Sigmoid colon (tissue), 7 donors: Measurements from ENCODE around the gene TCFL5. TPM values are rescaled to one million over a fixed set of nuclear protein-coding genes. Genes with fewer than 3 reads are reported as not detected.

ENCODE experiments used
- DNase-seq: peaks from one replicate; pipeline ENCODE4 v3.0.0-alpha.2; 2019
- H3K27ac ChIP-seq, 4 donors: fragments of 200-600 bp; sonication (generic); one replicate each; pipeline ENCODE4 v1.5.1; 2016 to 2019; ENCODE audit warnings: mild to moderate bottlenecking in 1 of 4
- H3K27me3 ChIP-seq, 3 donors: fragments of 200-600 bp; sonication (generic); one replicate each; pipeline ENCODE4 v1.5.1; 2019; ENCODE audit warnings: mild to moderate bottlenecking in 1 of 3
- H3K36me3 ChIP-seq, 4 donors: fragments of 200-600 bp; sonication (generic); one replicate each; pipeline ENCODE4 v1.5.1; 2016 to 2019
- H3K4me1 ChIP-seq, 4 donors: fragments of 200-600 bp; sonication (generic); one replicate each; pipeline ENCODE4 v1.5.1; 2017 to 2019
- H3K4me3 ChIP-seq, 4 donors: fragments of 200-600 bp; sonication (generic); one replicate each; pipeline ENCODE4 v1.5.1; 2017 to 2019; ENCODE audit warnings: mild to moderate bottlenecking in 2 of 4, moderate library complexity in 1 of 4
- H3K9me3 ChIP-seq, 4 donors: fragments of 200-600 bp in 3 of 4; sonication (generic) in 3 of 4; one replicate each; pipeline versions ENCODE4 v1.5.1 to v1.6.1; 2013 to 2019
- CTCF ChIP-seq, 4 experiments: fragments of 450-650 bp in 3 of 4; fragments of 200-600 bp in 1 of 4; IDR thresholded peaks; one replicate each; pipeline ENCODE4 v1.5.1; 2016 to 2019; ENCODE audit warnings: antibody characterized with exemption in 4 of 4, mild to moderate bottlenecking in 3 of 4, moderate library complexity in 2 of 4
- EP300 ChIP-seq, 4 donors: sonication (generic); formaldehyde crosslinking; IDR thresholded peaks; one replicate each; pipeline ENCODE4 v1.6.1; 2017; ENCODE audit warnings: antibody characterized with exemption in 4 of 4
- POLR2A ChIP-seq, 2 donors: fragments of 450-650 bp; IDR thresholded peaks; one replicate each; pipeline ENCODE4 v1.6.1; 2016; ENCODE audit warnings: antibody characterized with exemption in 2 of 2, mild to moderate bottlenecking in 2 of 2, moderate library complexity in 2 of 2
- POLR2AphosphoS5 ChIP-seq, 4 donors: sonication (generic); formaldehyde crosslinking; IDR thresholded peaks; one replicate each; pipeline ENCODE4 v1.6.1; 2017; ENCODE audit warnings: antibody characterized with exemption in 4 of 4
- WGBS, 2 donors: extraction: QIAGEN DNeasy Blood & Tissue Kit; methylation state at CpG; one replicate each; pipeline ENCODE4 v1.1.7; 2013; 5-methylcytosine and 5-hydroxymethylcytosine counted together
- intact Hi-C: fragments of 100-400 bp; cut with DNase I; formaldehyde crosslinking; loops from one replicate; pipeline ENCODE4 v1.15.1; 2023
- polyA plus RNA-seq, 3 donors: library from polyadenylated mRNA; stranded (reverse); fragments of 200-250 nt; gene quantifications; one replicate each; pipeline ENCODE4 v1.2.3, GENCODE V29; 2013
- total RNA-seq, 4 donors: library from RNA; depleted of rRNA; stranded (reverse); fragments of >200 nt; gene quantifications; one replicate each; pipeline ENCODE4 v1.1.0, GENCODE V29; 2016
- donor health status: healthy with polysubstance abuse.
- donor health status: Bipolar disorder and iron deficiency.
- donor health status: healthy.

TCFL5 gene
- total and polyA plus RNA-seq, 7 donors: 2.3 to 16.9 (median 8.1) TPM

DNA sequence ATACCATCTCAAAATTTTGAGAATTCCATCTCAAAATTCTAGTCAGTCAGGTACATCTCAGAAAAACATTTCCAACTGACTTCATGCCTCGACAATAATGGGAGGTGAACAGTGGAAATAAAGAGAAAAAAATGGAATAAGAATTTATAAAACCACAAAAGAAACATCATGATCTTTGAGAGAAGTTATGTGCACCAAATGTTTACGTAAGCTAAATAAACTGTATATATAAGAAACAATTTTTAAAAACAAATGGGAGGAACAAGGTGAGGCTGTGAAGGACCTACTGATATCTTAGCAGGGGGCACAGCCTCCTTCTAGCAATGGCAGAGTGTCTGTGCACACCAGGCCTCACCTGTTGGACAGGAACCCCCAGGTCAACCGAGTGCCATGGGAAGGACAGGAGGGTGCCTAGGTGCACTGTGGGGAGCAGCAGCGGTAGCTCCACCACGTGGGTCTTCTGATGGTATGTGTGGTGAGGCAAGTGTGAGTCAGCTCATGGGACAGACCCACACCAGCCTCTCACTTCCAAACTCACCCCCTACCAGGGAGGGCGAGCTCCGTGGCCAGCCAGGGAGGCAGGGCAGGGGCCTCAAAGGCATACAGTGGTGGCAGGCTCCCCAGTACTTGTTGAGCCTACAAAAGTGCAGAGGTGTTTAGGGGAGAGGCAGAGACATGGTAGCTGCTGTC, 41.4 kb upstream of the TCFL5 start:
- no peaks in the 10 kb centered on the region for H3K9me3 ChIP-seq
- WGBS, 2 donors: 77 to 83% methylated on average over 7 of the region's 7 CpGs
- intact Hi-C loops: loop anchor here (5.0 kb wide), 1 partner anchor 34 kb away; the partner anchor contains the start of gene GID8
- H3K4me3 ChIP-seq: no peak overlapping the region
- no peaks in the 10 kb centered on the region for H3K27me3 ChIP-seq
- peaks cover 0 to 30% (median 24%) of the 10 kb centered on the region in 4 donors for H3K4me1 ChIP-seq
- no peak overlapping the region for H3K27ac ChIP-seq
- H3K36me3 ChIP-seq: peaks cover 26 to 73% (median 50%) of the 10 kb centered on the region in 4 donors
- TF ChIP-seq EP300 (IDR thresholded peaks at IDR 0.05) (no peak), CTCF (IDR thresholded peaks at IDR 0.05) (no peak), POLR2AphosphoS5 (IDR thresholded peaks at IDR 0.05) (peak in 1 of 4 donors; percentile 3)
- no peak for DNase-seq

DNA sequence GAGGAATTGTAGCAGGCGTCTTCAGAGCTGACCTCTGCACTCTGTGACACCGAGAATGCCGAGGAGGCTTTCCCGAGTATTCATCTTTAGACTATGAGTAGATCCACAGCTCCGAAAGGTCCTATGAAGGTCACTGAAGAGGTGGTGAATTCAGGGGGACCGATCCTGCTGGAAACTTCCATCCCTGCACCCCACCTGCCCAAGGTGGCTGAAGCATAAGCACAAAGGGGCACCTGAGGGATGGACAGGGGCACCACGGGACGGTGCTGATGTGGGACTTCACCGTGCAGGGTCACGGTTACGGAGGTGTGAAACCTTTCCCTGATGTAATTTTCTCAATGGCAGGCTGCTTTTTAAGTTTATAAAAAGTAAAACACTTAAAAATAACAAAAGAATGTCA, 40.3 kb upstream of the TCFL5 start:
- WGBS, 2 donors: 92 to 94% methylated on average over 11 of the region's 11 CpGs
- no peaks in the 10 kb centered on the region for H3K27me3 ChIP-seq
- no peak overlapping the region for H3K27ac ChIP-seq
- TF ChIP-seq EP300 (IDR thresholded peaks at IDR 0.05): no peak
- peak in 1 of 4 donors; percentile 14 for TF ChIP-seq POLR2AphosphoS5 (IDR thresholded peaks at IDR 0.05)
- intact Hi-C loops: loop anchor here (2.0 to 5.0 kb wide), 2 partner anchors 35 to 107 kb away; partner anchors contain the start of gene GID8
- peaks cover 0 to 39% (median 25%) of the 10 kb centered on the region in 4 donors for H3K4me1 ChIP-seq
- DNase-seq: no peak
- H3K4me3 ChIP-seq: no peak overlapping the region
- H3K9me3 ChIP-seq: no peaks in the 10 kb centered on the region
- H3K36me3 ChIP-seq: peaks cover 22 to 61% (median 38%) of the 10 kb centered on the region in 4 donors

DNA sequence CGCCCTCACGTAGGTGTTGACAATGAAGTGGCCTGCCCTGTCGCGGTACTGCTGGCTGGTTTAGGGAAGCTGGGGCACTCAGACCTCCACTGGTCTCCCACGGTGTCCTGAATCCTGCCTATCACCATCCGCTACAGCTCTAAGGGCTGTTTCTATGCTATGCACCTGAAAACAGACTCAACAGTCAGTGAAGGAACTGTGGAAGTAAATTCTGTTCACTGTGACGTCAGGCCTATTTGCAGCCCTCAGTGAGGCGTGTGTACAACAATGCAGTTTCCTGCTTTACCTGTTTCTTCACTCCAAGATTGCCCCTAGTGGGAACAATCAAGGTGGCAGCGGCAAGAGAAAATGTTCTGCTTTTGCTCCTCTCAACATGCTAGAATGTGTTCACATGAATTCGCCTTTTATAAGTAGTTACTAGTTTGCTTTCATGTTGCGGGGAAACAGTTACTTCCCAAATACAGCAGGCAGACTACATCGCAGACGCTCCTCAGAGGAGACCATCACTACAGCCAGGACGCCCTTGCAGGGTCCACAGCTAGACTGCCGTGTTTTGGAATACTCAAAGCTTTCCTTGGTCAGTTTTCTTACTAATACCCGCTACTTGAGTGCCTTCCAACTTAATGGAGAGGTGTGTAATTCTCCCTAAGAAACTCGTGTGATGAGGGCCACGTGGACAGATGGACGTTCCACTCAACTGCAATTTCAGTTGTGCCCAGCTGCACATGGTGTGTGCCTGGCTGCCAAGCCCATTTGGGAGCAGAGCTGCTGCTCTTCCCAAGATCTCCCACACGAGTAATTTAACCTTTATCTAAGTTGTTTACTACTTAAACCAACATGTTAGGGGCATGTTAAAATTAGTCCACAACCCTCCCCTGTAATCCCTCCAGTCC, 39.3 kb upstream of the TCFL5 start:
- TF ChIP-seq POLR2AphosphoS5 (IDR thresholded peaks at IDR 0.05): no peak
- no peak for TF ChIP-seq EP300 (IDR thresholded peaks at IDR 0.05)
- no peak for TF ChIP-seq CTCF (IDR thresholded peaks at IDR 0.05)
- Histone ChIP-seq H3K27ac (peak overlapping the region; percentile 3 to 68 (median 31)), H3K27me3 (no peaks in the 10 kb centered on the region), H3K36me3 (peaks cover 13 to 61% (median 34%) of the 10 kb centered on the region in 4 donors), H3K9me3 (no peaks in the 10 kb centered on the region), H3K4me3 (no peak overlapping the region), H3K4me1 (peaks cover 0 to 39% (median 25%) of the 10 kb centered on the region in 4 donors)
- no peak for DNase-seq
- intact Hi-C loops: loop anchor here (2.0 to 5.0 kb wide), 2 partner anchors 36 to 108 kb away; partner anchors contain the start of gene GID8
- 23 to 53% methylated on average over 20 of the region's 20 CpGs for WGBS, 2 donors

- H3K27me3 ChIP-seq: no peaks in the 10 kb centered on the region
- 2 to 5% methylated on average over 11 of the region's 11 CpGs for WGBS, 2 donors
- peak; percentile 92 for DNase-seq
- H3K36me3 ChIP-seq: peaks cover 5 to 61% (median 28%) of the 10 kb centered on the region in 4 donors
- peak; percentile 89 to 93 (median 90) for TF ChIP-seq CTCF (IDR thresholded peaks at IDR 0.05)
- no peak for TF ChIP-seq EP300 (IDR thresholded peaks at IDR 0.05)
- TF ChIP-seq POLR2A (IDR thresholded peaks at IDR 0.05): no peak
- TF ChIP-seq POLR2AphosphoS5 (IDR thresholded peaks at IDR 0.05): peak; percentile 17 to 64 (median 50)
- peak overlapping the region in 1 of 4 donors; percentile 2 for H3K4me3 ChIP-seq
- H3K27ac ChIP-seq: peak overlapping the region; percentile 3 to 68 (median 31)
- intact Hi-C loops: loop anchor here (2.0 to 5.0 kb wide), 2 partner anchors 37 to 109 kb away; partner anchors contain the start of gene GID8
- peaks cover 0 to 39% (median 25%) of the 10 kb centered on the region in 4 donors for H3K4me1 ChIP-seq
- no peaks in the 10 kb centered on the region for H3K9me3 ChIP-seq
Observed at GRCh38 chr20:62900052-62900691, 38.5 kb upstream of the TCFL5 start.
